Measurements from ENCODE around the gene AOX1. TPM values are rescaled to one million over a fixed set of nuclear protein-coding genes. Genes with fewer than 3 reads are reported as not detected.

The AOX1 gene
- total and polyA plus RNA-seq, 10 of the 15 experiments (the other 5 are each of a cell fraction or from before 2014, with no cell fraction given) = 0.03 to 0.56 (median 0.19) TPM; not detected in 6

DNA sequence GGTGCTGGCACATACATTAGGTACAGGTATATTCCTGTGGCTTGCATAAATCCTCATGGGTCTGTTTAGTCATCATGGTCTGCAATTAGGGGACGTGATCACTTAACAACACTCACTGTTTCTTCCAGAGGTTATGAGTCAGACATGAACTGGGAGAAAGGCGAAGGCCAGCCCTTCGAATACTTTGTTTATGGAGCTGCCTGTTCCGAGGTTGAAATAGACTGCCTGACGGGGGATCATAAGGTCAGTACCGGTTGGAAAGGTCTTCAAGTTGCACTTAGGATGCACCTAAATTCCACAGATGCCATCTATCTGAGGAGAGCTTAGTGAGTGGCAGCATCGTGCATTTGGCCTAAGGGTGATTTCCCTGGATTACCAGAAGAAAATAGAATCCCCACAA is 76.9 kb downstream of the AOX1 start:
- WGBS (ENCODE audit: insufficient coverage, insufficient replicate concordance, low lambda C conversion rate, missing lambda C conversion rate) = 45% methylated on average over 7 of the region's 7 CpGs
- Histone ChIP-seq H3K27me3 (replicated peaks in 1 of 2; ENCODE audit: control insufficient read depth in 2 of 2, insufficient read depth in 2 of 2, low read length in 1 of 2) (no peaks in the 10 kb centered on the region; a peak in 1 of 4 replicates), H3K79me2 (ENCODE audit: control insufficient read depth, insufficient read depth, low read length) (no peaks in the 10 kb centered on the region), H4K20me1 (ENCODE audit: control insufficient read depth, insufficient read depth) (no peaks in the 10 kb centered on the region), H2AFZ (ENCODE audit: control insufficient read depth, low read depth, low read length) (no peak overlapping the region), H3K4me3 (no peak overlapping the region), H3K36me3 (ENCODE audit: control insufficient read depth in 2 of 2, insufficient read depth in 2 of 2, low read length in 1 of 2) (no peaks in the 10 kb centered on the region), H3K9ac (ENCODE audit: control insufficient read depth, insufficient read depth, low read length) (no peak overlapping the region), H3K4me1 (ENCODE audit: control insufficient read depth, insufficient read depth, low read length) (no peaks in the 10 kb centered on the region), H3K4me2 (ENCODE audit: control insufficient read depth, insufficient read depth) (no peak overlapping the region), H3K27ac (ENCODE audit: control insufficient read depth, insufficient read depth) (no peak overlapping the region), H3K9me3 (replicated peaks; ENCODE audit: control insufficient read depth, insufficient read depth, low read length) (no peaks in the 10 kb centered on the region)
- DNase-seq (ENCODE audit: low read depth, low spot score) (no peak), ATAC-seq (no peak), FAIRE-seq (no peak)
- in situ Hi-C loops (cut with MboI) = no loop called here
- CTCF ChIA-PET = interaction anchor here (0.7 to 1.4 kb wide), 2 partner anchors 52 to 179 kb away, joined by 3 read pairs; no protein-coding TSS in a partner anchor
- no peak for TF ChIP-seq CBX5 (IDR thresholded peaks at IDR 0.05; ENCODE audit: low read depth)
- TF ChIP-seq SMAD1 (IDR thresholded peaks at IDR 0.05; ENCODE audit: low read depth, partially characterized antibody) = no peak
- TF ChIP-seq, protein P1, sequence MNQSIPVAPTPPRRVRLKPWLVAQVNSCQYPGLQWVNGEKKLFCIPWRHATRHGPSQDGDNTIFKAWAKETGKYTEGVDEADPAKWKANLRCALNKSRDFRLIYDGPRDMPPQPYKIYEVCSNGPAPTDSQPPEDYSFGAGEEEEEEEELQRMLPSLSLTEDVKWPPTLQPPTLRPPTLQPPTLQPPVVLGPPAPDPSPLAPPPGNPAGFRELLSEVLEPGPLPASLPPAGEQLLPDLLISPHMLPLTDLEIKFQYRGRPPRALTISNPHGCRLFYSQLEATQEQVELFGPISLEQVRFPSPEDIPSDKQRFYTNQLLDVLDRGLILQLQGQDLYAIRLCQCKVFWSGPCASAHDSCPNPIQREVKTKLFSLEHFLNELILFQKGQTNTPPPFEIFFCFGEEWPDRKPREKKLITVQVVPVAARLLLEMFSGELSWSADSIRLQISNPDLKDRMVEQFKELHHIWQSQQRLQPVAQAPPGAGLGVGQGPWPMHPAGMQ (IDR thresholded peaks at IDR 0.05; ENCODE audit: borderline replicate concordance) = no peak
- TF ChIP-seq, protein P2, sequence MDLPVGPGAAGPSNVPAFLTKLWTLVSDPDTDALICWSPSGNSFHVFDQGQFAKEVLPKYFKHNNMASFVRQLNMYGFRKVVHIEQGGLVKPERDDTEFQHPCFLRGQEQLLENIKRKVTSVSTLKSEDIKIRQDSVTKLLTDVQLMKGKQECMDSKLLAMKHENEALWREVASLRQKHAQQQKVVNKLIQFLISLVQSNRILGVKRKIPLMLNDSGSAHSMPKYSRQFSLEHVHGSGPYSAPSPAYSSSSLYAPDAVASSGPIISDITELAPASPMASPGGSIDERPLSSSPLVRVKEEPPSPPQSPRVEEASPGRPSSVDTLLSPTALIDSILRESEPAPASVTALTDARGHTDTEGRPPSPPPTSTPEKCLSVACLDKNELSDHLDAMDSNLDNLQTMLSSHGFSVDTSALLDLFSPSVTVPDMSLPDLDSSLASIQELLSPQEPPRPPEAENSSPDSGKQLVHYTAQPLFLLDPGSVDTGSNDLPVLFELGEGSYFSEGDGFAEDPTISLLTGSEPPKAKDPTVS (IDR thresholded peaks at IDR 0.05; ENCODE audit: low read depth, low read length) = no peak
- no peak for TF ChIP-seq JUND (IDR thresholded peaks at IDR 0.05; ENCODE audit: low read depth, low read length)
- TF ChIP-seq TCF3 (IDR thresholded peaks at IDR 0.05; ENCODE audit: borderline replicate concordance, insufficient read depth, low read depth, low read length) = no peak
- TF ChIP-seq FOS (IDR thresholded peaks at IDR 0.05; ENCODE audit: borderline replicate concordance, extremely low read depth, insufficient read length) = no peak
- TF ChIP-seq CBFB (IDR thresholded peaks at IDR 0.05; ENCODE audit: low read depth) = no peak
- TF ChIP-seq POLR2A (IDR thresholded peaks at IDR 0.05; ENCODE audit: low read depth, low read length) = no peak
- no peak for TF ChIP-seq BHLHE40 (IDR thresholded peaks at IDR 0.05; ENCODE audit: borderline replicate concordance in 1 of 2, low read depth in 2 of 2, low read length in 1 of 2)
- no peak for TF ChIP-seq DPF2 (IDR thresholded peaks at IDR 0.05)
- TF ChIP-seq IRF4 (IDR thresholded peaks at IDR 0.05; ENCODE audit: low read depth, low read length) = no peak
- no peak for TF ChIP-seq SREBF2 (IDR thresholded peaks at IDR 0.05; ENCODE audit: low read length)
- no peak for TF ChIP-seq POLR2AphosphoS5 (IDR thresholded peaks at IDR 0.05; ENCODE audit: low read length)
- POLR2A ChIA-PET = no interaction called here
- intact Hi-C loops (cut with micrococcal nuclease; ENCODE audit: unreplicated experiment) = no loop called here
- SMC1A ChIA-PET (ENCODE audit: uncharacterized antibody, unreplicated experiment) = interaction anchor here (0.8 kb wide), 1 partner anchor 13 kb away, joined by 3 read pairs; no protein-coding TSS in a partner anchor
- no TSS peak for BruUV-seq (replicated peaks)
- RAD21 ChIA-PET (ENCODE audit: unreplicated experiment) = no interaction called here

Data from GM12878 (cell line).